DOHH2 (cell line): ENCODE data around the gene COL8A1.

Experiments used
- H3F3A ChIP-seq: fragments of 200-600 bp; sonication (generic), shearing (Covaris generic); 2 replicates; pipeline ENCODE4 v1.6.0; 2016; ENCODE audit warnings: antibody characterized with exemption, mild to moderate bottlenecking; ENCODE audit not compliant: control insufficient read depth, insufficient read depth
- H3K27ac ChIP-seq: fragments of 200-600 bp; sonication (generic); 2 replicates; pipeline ENCODE4 v1.5.1; 2014; ENCODE audit warnings: low read depth, mild to moderate bottlenecking, low read length, moderate library complexity
- H3K27me3 ChIP-seq: fragments of 200-600 bp; sonication (generic); 2 replicates; pipeline ENCODE4 v1.6.1; 2014; ENCODE audit warnings: mild to moderate bottlenecking, low read length, mixed read lengths; ENCODE audit not compliant: control insufficient read depth
- H3K36me3 ChIP-seq: fragments of 200-600 bp; sonication (generic); 2 replicates; pipeline ENCODE4 v1.6.1; 2014; ENCODE audit warnings: mild to moderate bottlenecking, low read length, moderate library complexity, mixed read lengths; ENCODE audit not compliant: control insufficient read depth
- H3K4me1 ChIP-seq: fragments of 200-600 bp; sonication (generic); 2 replicates; pipeline ENCODE4 v1.6.1; 2014; ENCODE audit warnings: mild to moderate bottlenecking, low read length, mixed read lengths; ENCODE audit not compliant: control insufficient read depth
- H3K4me2 ChIP-seq: fragments of 200-600 bp; sonication (generic); 2 replicates; pipeline ENCODE4 v1.6.0; 2014; ENCODE audit warnings: mild to moderate bottlenecking, low read length, moderate library complexity
- H3K4me3 ChIP-seq: fragments of 200-600 bp; sonication (generic); 2 replicates; pipeline ENCODE4 v1.5.1; 2014; ENCODE audit warnings: mild to moderate bottlenecking, low read length, mixed read lengths
- H3K79me2 ChIP-seq: fragments of 200-600 bp; sonication (generic); 2 replicates; pipeline ENCODE4 v1.6.1; 2014; ENCODE audit warnings: mild to moderate bottlenecking, low read length, mixed read lengths; ENCODE audit not compliant: control insufficient read depth
- H3K9me2 ChIP-seq: fragments of 200-600 bp; sonication (generic); replicated peaks from 2 replicates; pipeline ENCODE4 v1.6.1; 2014; ENCODE audit warnings: mild to moderate bottlenecking, low read length, mixed read lengths; ENCODE audit not compliant: control insufficient read depth
- H3K9me3 ChIP-seq: fragments of 200-600 bp; sonication (generic); 2 replicates; pipeline ENCODE4 v1.6.1; 2014; ENCODE audit warnings: antibody characterized with exemption, low read length, mixed read lengths; ENCODE audit not compliant: control insufficient read depth, insufficient read depth
- H4K20me1 ChIP-seq: fragments of 200-600 bp; sonication (generic); 2 replicates; pipeline ENCODE4 v1.6.0; 2014; ENCODE audit warnings: low read depth, mild to moderate bottlenecking, antibody characterized with exemption, low read length, moderate library complexity; ENCODE audit not compliant: control insufficient read depth, insufficient read depth
- EZH2phosphoT487 ChIP-seq: fragments of 200-600 bp; sonication (generic); IDR thresholded peaks from 2 replicates; pipeline ENCODE4 v1.6.1; 2017; ENCODE audit warnings: borderline replicate concordance, mild to moderate bottlenecking, antibody characterized with exemption, low read length, moderate library complexity, mixed read lengths
- TF ChIP-seq, protein P1 (sequence below): fragments of 200-600 bp; sonication (generic); IDR thresholded peaks from one replicate; pipeline ENCODE4 v1.5.1; 2014; ENCODE audit warnings: antibody characterized with exemption, mild to moderate bottlenecking, low read depth, low read length; ENCODE audit not compliant: poor library complexity, severe bottlenecking

COL8A1 gene

DNA sequence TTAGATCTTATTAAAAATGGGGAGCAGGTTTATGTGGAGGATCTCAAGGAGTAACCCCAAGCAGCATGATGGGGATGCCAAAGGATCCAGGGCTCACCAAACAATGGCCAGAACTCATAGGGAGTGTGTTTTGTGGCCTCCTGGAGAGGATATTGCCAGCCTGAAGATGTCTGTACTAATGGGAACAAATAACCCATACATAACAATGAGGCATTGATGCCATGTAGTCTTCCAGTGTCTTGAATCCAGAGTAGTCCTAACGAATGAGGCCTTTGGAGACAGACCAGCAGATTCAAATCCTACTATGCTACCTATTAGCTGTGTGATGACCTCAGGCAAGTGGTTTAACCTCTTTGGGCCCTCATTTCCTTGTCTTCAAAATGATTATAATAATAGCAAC lies 134.3 kb downstream of the COL8A1 start:
- Histone ChIP-seq H3K9me3 (no peaks in the 10 kb centered on the region), H3K27ac (no peak overlapping the region), H3K9me2 (no peaks in the 10 kb centered on the region), H3K36me3 (no peaks in the 10 kb centered on the region), H4K20me1 (no peaks in the 10 kb centered on the region), H3K27me3 (no peaks in the 10 kb centered on the region), H3F3A (no peaks in the 10 kb centered on the region), H3K4me1 (no peaks in the 10 kb centered on the region), H3K79me2 (no peaks in the 10 kb centered on the region), H3K4me3 (no peak overlapping the region), H3K4me2 (no peak overlapping the region)
- TF ChIP-seq, protein P1, sequence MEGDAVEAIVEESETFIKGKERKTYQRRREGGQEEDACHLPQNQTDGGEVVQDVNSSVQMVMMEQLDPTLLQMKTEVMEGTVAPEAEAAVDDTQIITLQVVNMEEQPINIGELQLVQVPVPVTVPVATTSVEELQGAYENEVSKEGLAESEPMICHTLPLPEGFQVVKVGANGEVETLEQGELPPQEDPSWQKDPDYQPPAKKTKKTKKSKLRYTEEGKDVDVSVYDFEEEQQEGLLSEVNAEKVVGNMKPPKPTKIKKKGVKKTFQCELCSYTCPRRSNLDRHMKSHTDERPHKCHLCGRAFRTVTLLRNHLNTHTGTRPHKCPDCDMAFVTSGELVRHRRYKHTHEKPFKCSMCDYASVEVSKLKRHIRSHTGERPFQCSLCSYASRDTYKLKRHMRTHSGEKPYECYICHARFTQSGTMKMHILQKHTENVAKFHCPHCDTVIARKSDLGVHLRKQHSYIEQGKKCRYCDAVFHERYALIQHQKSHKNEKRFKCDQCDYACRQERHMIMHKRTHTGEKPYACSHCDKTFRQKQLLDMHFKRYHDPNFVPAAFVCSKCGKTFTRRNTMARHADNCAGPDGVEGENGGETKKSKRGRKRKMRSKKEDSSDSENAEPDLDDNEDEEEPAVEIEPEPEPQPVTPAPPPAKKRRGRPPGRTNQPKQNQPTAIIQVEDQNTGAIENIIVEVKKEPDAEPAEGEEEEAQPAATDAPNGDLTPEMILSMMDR = no peak
- no peak for TF ChIP-seq EZH2phosphoT487

DNA sequence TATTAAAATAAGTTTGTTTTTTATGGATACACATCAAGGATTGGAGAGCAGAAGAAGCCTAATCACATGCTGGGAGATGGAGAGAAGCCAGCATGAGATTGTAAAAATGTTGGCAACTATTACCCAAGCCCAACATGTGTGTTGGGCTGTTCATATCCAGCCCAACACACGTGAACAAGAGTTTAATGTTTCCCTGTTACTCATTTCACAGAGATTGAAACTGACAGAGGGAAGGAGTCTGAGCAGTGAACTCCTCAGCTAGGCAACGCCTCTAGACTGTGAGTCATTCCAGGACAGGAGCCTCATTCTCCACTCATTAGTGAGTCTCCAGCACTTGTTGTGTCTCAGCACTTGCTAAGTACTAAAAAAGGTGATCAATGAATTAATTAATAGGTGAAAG lies 136.1 kb downstream of the COL8A1 start:
- no peaks in the 10 kb centered on the region for H4K20me1 ChIP-seq
- H3K27me3 ChIP-seq = no peaks in the 10 kb centered on the region; the same call in 1 of the 2 replicates
- no peak overlapping the region for H3K4me3 ChIP-seq
- H3K4me2 ChIP-seq = no peak overlapping the region
- TF ChIP-seq, protein P1 = no peak
- TF ChIP-seq EZH2phosphoT487 = no peak
- no peak overlapping the region for H3K27ac ChIP-seq
- H3K36me3 ChIP-seq = no peaks in the 10 kb centered on the region
- H3K79me2 ChIP-seq = no peaks in the 10 kb centered on the region
- no peaks in the 10 kb centered on the region for H3F3A ChIP-seq
- no peaks in the 10 kb centered on the region for H3K9me2 ChIP-seq
- H3K4me1 ChIP-seq = no peaks in the 10 kb centered on the region
- no peaks in the 10 kb centered on the region for H3K9me3 ChIP-seq

DNA sequence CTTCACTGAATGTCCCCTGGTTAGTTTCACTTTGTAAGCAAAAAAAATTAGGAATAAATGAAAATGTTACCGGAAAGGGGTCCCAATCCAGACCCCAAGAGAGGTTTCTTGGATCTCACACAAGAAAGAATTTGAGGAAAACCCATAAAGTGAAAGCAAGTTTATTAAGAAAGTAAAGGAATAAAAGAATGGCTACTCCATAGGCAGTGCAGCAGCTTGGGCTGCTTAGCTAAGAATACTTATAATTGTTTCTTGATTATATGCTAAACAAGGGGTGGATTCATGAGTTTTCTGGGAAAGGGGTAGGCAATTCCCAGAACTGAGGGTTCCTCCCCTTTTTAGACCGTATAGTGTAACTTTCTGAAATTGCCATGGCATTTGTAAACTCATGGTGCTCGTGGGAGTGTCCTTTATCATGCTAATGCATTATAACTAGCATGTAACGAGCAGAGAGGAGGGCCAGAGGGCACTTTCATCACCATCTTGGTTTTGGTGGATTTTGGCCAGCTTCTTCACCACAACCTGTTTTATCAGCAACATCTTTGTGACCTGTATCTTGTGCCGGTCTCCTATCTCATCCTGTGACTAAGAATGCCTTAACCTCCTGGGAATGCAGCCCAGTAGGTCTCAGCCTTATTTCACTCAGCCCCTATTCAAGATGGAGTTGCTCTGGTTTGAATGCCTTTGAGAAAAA lies 138.3 kb downstream of the COL8A1 start:
- H3K9me3 ChIP-seq = no peaks in the 10 kb centered on the region
- TF ChIP-seq, protein P1 = no peak
- TF ChIP-seq EZH2phosphoT487 = no peak
- no peaks in the 10 kb centered on the region for H3K4me1 ChIP-seq
- no peak overlapping the region for H3K4me3 ChIP-seq
- H3K79me2 ChIP-seq = no peaks in the 10 kb centered on the region
- H4K20me1 ChIP-seq = no peaks in the 10 kb centered on the region
- H3K36me3 ChIP-seq = no peaks in the 10 kb centered on the region
- no peaks in the 10 kb centered on the region for H3K9me2 ChIP-seq
- no peak overlapping the region for H3K4me2 ChIP-seq
- no peaks in the 10 kb centered on the region for H3F3A ChIP-seq
- peaks cover 1% of the 10 kb centered on the region; the same call in 1 of the 2 replicates for H3K27me3 ChIP-seq
- no peak overlapping the region for H3K27ac ChIP-seq
